ENCODE results near the gene NXPH4. TPM values are rescaled to one million over a fixed set of nuclear protein-coding genes. Genes with fewer than 3 reads are reported as not detected.

Gene NXPH4
- polyA plus RNA-seq, 1 donor from 2014 or later, result 0.53 TPM

DNA sequence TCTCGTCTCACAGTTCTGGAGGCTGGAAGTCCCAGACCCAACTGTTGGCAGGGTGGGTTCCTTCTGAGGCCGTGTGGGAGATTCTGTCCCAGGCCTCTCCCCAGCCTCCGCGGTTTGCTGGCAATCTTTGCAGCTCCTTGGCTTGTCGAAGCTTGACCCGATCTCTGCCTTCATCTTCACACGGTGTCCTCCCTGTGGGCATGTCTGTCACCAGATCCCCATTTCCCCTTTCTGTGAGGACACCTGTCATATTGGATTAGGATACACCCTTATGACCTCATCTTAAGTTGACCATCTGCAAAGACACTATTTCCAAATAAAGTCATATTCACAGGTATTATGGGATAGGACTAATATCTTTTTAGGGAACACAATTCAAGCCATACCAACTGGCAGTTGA is 46.6 kb upstream of the NXPH4 start:
- H2AFZ ChIP-seq (ENCODE audit: low read depth, low read length), result no peak overlapping the region
- H3K27me3 ChIP-seq (ENCODE audit: insufficient read depth, low read depth, low read length), result no peaks in the 10 kb centered on the region
- no peaks in the 10 kb centered on the region for H3F3A ChIP-seq (ENCODE audit: insufficient read depth, low read length, poor library complexity, severe bottlenecking)
- TF ChIP-seq MXI1 (conservative IDR thresholded peaks at IDR 0.05; ENCODE audit: poor library complexity, severe bottlenecking) (no peak), EZH2 (IDR thresholded peaks at IDR 0.05; ENCODE audit: borderline replicate concordance, insufficient read depth, low read length, poor library complexity, severe bottlenecking) (no peak), RAD21 (conservative IDR thresholded peaks at IDR 0.05) (no peak), TAF1 (IDR thresholded peaks at IDR 0.05; ENCODE audit: low read depth) (no peak)
- TF ChIP-seq, protein P1, sequence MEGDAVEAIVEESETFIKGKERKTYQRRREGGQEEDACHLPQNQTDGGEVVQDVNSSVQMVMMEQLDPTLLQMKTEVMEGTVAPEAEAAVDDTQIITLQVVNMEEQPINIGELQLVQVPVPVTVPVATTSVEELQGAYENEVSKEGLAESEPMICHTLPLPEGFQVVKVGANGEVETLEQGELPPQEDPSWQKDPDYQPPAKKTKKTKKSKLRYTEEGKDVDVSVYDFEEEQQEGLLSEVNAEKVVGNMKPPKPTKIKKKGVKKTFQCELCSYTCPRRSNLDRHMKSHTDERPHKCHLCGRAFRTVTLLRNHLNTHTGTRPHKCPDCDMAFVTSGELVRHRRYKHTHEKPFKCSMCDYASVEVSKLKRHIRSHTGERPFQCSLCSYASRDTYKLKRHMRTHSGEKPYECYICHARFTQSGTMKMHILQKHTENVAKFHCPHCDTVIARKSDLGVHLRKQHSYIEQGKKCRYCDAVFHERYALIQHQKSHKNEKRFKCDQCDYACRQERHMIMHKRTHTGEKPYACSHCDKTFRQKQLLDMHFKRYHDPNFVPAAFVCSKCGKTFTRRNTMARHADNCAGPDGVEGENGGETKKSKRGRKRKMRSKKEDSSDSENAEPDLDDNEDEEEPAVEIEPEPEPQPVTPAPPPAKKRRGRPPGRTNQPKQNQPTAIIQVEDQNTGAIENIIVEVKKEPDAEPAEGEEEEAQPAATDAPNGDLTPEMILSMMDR (IDR thresholded peaks at IDR 0.05; ENCODE audit: poor library complexity, severe bottlenecking), result no peak
- H3K4me2 ChIP-seq (ENCODE audit: low read length), result no peak overlapping the region
- H3K9ac ChIP-seq (ENCODE audit: low read length), result no peak overlapping the region
- H3K9me3 ChIP-seq (ENCODE audit: low read length), result no peaks in the 10 kb centered on the region
- H3K9me2 ChIP-seq (ENCODE audit: insufficient read depth, low read length), result no peaks in the 10 kb centered on the region
- H4K20me1 ChIP-seq (ENCODE audit: insufficient read depth), result no peaks in the 10 kb centered on the region
- H3K36me3 ChIP-seq (ENCODE audit: insufficient read depth, low read length), result peaks cover 7% of the 10 kb centered on the region
- no peak overlapping the region for H3K27ac ChIP-seq (ENCODE audit: low read length)
- no peak overlapping the region for H3K4me3 ChIP-seq (ENCODE audit: low read length)
- H3K79me2 ChIP-seq (replicated peaks; ENCODE audit: insufficient read depth, low read length), result no peaks in the 10 kb centered on the region

DNA sequence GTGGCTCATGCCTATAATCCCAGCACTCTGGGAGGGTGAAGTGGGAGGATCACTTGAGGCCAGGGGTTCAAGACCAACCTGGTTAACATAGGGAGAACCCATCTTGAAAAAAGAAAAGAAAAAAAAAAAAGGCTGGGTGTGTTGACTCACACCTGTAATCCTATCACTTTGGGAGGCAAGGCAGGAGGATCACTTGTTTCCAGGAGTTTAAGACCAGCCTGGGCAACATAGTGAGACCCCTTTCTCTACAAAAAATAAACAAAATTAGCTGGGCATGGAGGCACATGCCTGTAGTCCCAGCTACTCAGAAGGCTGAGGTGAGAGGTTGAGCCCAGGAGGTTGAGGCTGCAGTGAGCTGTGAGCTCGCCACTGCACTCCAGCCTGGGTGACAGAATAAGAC is 46.2 kb upstream of the NXPH4 start:
- peaks cover 7% of the 10 kb centered on the region for H3K36me3 ChIP-seq (ENCODE audit: insufficient read depth, low read length)
- H3K79me2 ChIP-seq (replicated peaks; ENCODE audit: insufficient read depth, low read length), result no peaks in the 10 kb centered on the region
- no peak overlapping the region for H3K27ac ChIP-seq (ENCODE audit: low read length)

More for the DNA sequence above, 46.2 kb upstream of the NXPH4 start:
- H3K9ac ChIP-seq (ENCODE audit: low read length), result no peak overlapping the region
- H3K27me3 ChIP-seq (ENCODE audit: insufficient read depth, low read depth, low read length), result no peaks in the 10 kb centered on the region
- H4K20me1 ChIP-seq (ENCODE audit: insufficient read depth), result no peaks in the 10 kb centered on the region
- H3K4me2 ChIP-seq (ENCODE audit: low read length), result no peak overlapping the region
- H3F3A ChIP-seq (ENCODE audit: insufficient read depth, low read length, poor library complexity, severe bottlenecking), result no peaks in the 10 kb centered on the region
- H2AFZ ChIP-seq (ENCODE audit: low read depth, low read length), result no peak overlapping the region
- H3K9me3 ChIP-seq (ENCODE audit: low read length), result no peaks in the 10 kb centered on the region
- H3K4me3 ChIP-seq (ENCODE audit: low read length), result no peak overlapping the region
- TF ChIP-seq RAD21 (conservative IDR thresholded peaks at IDR 0.05), result no peak
- TF ChIP-seq, protein P2, sequence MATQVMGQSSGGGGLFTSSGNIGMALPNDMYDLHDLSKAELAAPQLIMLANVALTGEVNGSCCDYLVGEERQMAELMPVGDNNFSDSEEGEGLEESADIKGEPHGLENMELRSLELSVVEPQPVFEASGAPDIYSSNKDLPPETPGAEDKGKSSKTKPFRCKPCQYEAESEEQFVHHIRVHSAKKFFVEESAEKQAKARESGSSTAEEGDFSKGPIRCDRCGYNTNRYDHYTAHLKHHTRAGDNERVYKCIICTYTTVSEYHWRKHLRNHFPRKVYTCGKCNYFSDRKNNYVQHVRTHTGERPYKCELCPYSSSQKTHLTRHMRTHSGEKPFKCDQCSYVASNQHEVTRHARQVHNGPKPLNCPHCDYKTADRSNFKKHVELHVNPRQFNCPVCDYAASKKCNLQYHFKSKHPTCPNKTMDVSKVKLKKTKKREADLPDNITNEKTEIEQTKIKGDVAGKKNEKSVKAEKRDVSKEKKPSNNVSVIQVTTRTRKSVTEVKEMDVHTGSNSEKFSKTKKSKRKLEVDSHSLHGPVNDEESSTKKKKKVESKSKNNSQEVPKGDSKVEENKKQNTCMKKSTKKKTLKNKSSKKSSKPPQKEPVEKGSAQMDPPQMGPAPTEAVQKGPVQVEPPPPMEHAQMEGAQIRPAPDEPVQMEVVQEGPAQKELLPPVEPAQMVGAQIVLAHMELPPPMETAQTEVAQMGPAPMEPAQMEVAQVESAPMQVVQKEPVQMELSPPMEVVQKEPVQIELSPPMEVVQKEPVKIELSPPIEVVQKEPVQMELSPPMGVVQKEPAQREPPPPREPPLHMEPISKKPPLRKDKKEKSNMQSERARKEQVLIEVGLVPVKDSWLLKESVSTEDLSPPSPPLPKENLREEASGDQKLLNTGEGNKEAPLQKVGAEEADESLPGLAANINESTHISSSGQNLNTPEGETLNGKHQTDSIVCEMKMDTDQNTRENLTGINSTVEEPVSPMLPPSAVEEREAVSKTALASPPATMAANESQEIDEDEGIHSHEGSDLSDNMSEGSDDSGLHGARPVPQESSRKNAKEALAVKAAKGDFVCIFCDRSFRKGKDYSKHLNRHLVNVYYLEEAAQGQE (IDR thresholded peaks at IDR 0.05; ENCODE audit: borderline replicate concordance), result no peak
- no peak for TF ChIP-seq EP300 (conservative IDR thresholded peaks at IDR 0.05; ENCODE audit: poor library complexity, severe bottlenecking)
- no peak for TF ChIP-seq SMC3 (conservative IDR thresholded peaks at IDR 0.05; ENCODE audit: poor library complexity)
- TF ChIP-seq POLR2AphosphoS5 (IDR thresholded peaks at IDR 0.05), result no peak
- no peak for TF ChIP-seq EZH2 (IDR thresholded peaks at IDR 0.05; ENCODE audit: borderline replicate concordance, insufficient read depth, low read length, poor library complexity, severe bottlenecking)
- no peak for TF ChIP-seq MXI1 (conservative IDR thresholded peaks at IDR 0.05; ENCODE audit: poor library complexity, severe bottlenecking)
- no peak for TF ChIP-seq TAF1 (IDR thresholded peaks at IDR 0.05; ENCODE audit: low read depth)
- TF ChIP-seq, protein P1 (IDR thresholded peaks at IDR 0.05; ENCODE audit: poor library complexity, severe bottlenecking), result no peak
- no peaks in the 10 kb centered on the region for H3K9me2 ChIP-seq (ENCODE audit: insufficient read depth, low read length)

Data from neural cell (in vitro differentiated cells).